GM12864 (cell line): ENCODE measurements around the gene ASMTL.
"Not testable (repeated sequence)": the region's sequence is repeated elsewhere in the genome, so short reads cannot be mapped to it uniquely, and the experiment has no call there.

ENCODE experiments used
- DNase-seq: peaks from one replicate; pipeline ENCODE4 v3.0.0-alpha.2; 2011; ENCODE audit warnings: low read depth
- H3K4me3 ChIP-seq: 2 replicates; pipeline ENCODE4 v1.5.1; 2011; ENCODE audit warnings: mild to moderate bottlenecking, low read depth, low read length, control low read depth
- CTCF ChIP-seq: IDR thresholded peaks from 2 replicates; pipeline ENCODE4 v1.5.1; 2011; ENCODE audit warnings: low read depth, mild to moderate bottlenecking, moderate library complexity, low read length, control low read depth, inconsistent platforms; ENCODE audit errors: missing control alignments

Gene ASMTL

GRCh38 chrX:1477801-1478458 lies 25.2 kb upstream of the ASMTL start:
- no peak for TF ChIP-seq CTCF
- DNase-seq = no peak
- H3K4me3 ChIP-seq = no peak overlapping the region

GRCh38 chrX:1477229-1477628 lies 24.5 kb upstream of the ASMTL start:
- no peak for DNase-seq
- no peak overlapping the region for H3K4me3 ChIP-seq
- TF ChIP-seq CTCF = no peak

- no peak for TF ChIP-seq CTCF
- H3K4me3 ChIP-seq = no peak overlapping the region
- DNase-seq = no peak
Measured at GRCh38 chrX:1476682-1477081, 24.0 kb upstream of the ASMTL start.

GRCh38 chrX:1475881-1476280 lies 23.2 kb upstream of the ASMTL start:
- H3K4me3 ChIP-seq = no peak overlapping the region
- DNase-seq = no peak
- peak; percentile 12 for TF ChIP-seq CTCF

GRCh38 chrX:1475481-1475880 lies 22.8 kb upstream of the ASMTL start:
- no peak for DNase-seq
- no peak for TF ChIP-seq CTCF
- no peak overlapping the region for H3K4me3 ChIP-seq

GRCh38 chrX:1474593-1474992 lies 21.9 kb upstream of the ASMTL start:
- H3K4me3 ChIP-seq, DNase-seq: not testable (repeated sequence)

- TF ChIP-seq CTCF = no peak
- no peak for DNase-seq
Measured at GRCh38 chrX:1472975-1473374, 20.3 kb upstream of the ASMTL start.

More at GRCh38 chrX:1472975-1473374, 20.3 kb upstream of the ASMTL start:
- no peak overlapping the region for H3K4me3 ChIP-seq
